GM10266 (cell line): ENCODE results near the gene FRS3.
"Not testable (repeated sequence)": the region's sequence is repeated elsewhere in the genome, so short reads cannot be mapped to it uniquely, and the experiment has no call there.

Source experiments
- DNase-seq: peaks from one replicate; pipeline ENCODE4 v3.0.0; 2012; ENCODE audit errors: extremely low spot score
- CTCF ChIP-seq: IDR thresholded peaks from 2 replicates; pipeline ENCODE4 v1.5.1; 2012; ENCODE audit warnings: mild to moderate bottlenecking, low read depth; ENCODE audit not compliant: control insufficient read depth, insufficient read depth; ENCODE audit errors: missing control alignments

Gene FRS3

GRCh38 chr6:41818271-41819054 is 38.8 kb upstream of the FRS3 start:
- no peak for TF ChIP-seq CTCF
- no peak for DNase-seq

- DNase-seq, result no peak
- no peak for TF ChIP-seq CTCF
These were observed 35.9 kb upstream of the FRS3 start for GRCh38 chr6:41815587-41815986.

- no peak for DNase-seq
- TF ChIP-seq CTCF, result no peak
These were observed 34.9 kb upstream of the FRS3 start for GRCh38 chr6:41814629-41815028.

DNA sequence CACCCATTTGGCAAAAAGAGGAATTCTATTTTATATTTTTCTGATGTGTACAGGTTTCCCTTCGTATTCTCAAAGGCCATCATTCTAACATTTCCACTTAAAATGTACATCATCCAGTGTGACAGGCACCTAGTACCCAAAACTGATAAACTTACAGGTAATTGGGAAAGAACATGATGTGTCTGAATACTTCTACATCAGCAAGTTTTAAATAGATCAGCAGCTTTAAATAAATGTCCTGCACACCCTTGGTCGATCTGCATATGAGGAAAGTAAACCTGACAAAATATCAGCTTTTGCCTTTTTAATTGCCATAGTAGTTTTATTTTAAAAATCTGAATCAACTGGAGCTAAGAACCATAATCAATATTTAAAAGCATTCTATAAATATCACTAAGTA is 34.3 kb upstream of the FRS3 start:
- no peak for DNase-seq
- no peak for TF ChIP-seq CTCF

DNA sequence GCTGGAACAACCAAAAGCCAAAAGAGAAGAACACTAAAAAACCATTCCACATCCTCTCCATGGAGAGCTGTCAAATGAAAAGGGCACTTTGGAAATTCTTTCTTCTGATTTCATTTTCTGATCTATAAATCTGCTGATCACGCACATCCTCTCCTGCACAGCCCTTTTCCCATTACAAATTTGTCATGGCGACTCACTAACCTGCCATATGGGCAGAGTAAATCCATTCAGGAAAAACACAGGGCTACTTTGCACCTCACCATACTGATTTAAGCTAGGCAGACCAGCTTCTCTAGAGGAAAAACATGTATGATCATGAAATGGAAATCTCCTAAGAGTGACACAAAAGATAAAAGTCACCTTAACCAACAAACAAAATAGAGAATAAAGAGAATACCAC is 33.8 kb upstream of the FRS3 start:
- DNase-seq, result no peak
- no peak for TF ChIP-seq CTCF

- not testable (repeated sequence) for DNase-seq
These were observed 32.2 kb upstream of the FRS3 start for GRCh38 chr6:41811946-41812345.

DNA sequence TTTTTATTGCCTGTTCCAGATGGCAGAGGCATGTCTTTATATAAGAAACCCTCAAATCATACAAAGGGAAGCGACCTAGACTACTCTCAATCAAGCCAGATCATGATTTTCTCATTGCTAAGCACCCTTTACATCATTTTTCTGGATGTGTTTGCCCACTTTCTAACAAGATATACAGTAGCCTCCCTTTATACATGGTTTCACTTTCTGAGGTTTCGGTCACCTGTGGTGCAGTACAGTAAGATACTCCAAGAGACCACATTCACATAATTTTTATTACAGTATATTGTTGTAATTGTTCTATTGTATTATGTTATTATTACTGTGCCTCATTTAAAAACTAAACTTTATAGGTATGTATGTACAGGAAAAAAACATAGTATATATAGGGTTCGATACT is 31.4 kb upstream of the FRS3 start:
- no peak for TF ChIP-seq CTCF
- no peak for DNase-seq
